ENCODE data around the gene NDUFAF5. TPM values are rescaled to one million over a fixed set of nuclear protein-coding genes. Genes with fewer than 3 reads are reported as not detected.

The NDUFAF5 gene
- total and polyA plus RNA-seq, 2 of the 8 experiments (the other 6 are each of a cell fraction or from before 2014, with no cell fraction given), result 11.8 to 32.3 TPM

- H4K8ac ChIP-seq (ENCODE audit: extremely low read depth, insufficient read depth, low read length), result no peak overlapping the region
- H3K9me3 ChIP-seq (ENCODE audit: insufficient read depth in 2 of 2, low read depth in 1 of 2, low read length in 1 of 2), result no peaks in the 10 kb centered on the region
- no peak overlapping the region for H3K4me3 ChIP-seq (ENCODE audit: extremely low read depth in 1 of 4, insufficient read depth in 2 of 4, low read depth in 3 of 4, low read length in 4 of 4)
- no peaks in the 10 kb centered on the region for H3K79me1 ChIP-seq (ENCODE audit: low read depth, low read length)
- H2AFZ ChIP-seq (ENCODE audit: low read length), result no peak overlapping the region
- H3K18ac ChIP-seq (ENCODE audit: extremely low read depth, low read length), result no peak overlapping the region
- no peak overlapping the region for H3K23ac ChIP-seq (ENCODE audit: insufficient read length)
- H3K36me3 ChIP-seq (ENCODE audit: control insufficient read depth in 2 of 4, insufficient read depth in 4 of 4, low read length in 3 of 4), result peaks cover 20 to 74% (median 61%) of the 10 kb centered on the region in 4 experiments
- no peak overlapping the region for H3K9ac ChIP-seq (replicated peaks in 1 of 4; ENCODE audit: extremely low read depth in 1 of 4, low read depth in 3 of 4, low read length in 3 of 4)
- WGBS, 2 experiments (ENCODE audit: extremely low coverage in 1 of 2, insufficient coverage in 1 of 2, insufficient read length in 1 of 2, insufficient replicate concordance in 2 of 2, low coverage in 1 of 2, low lambda C conversion rate in 2 of 2, missing lambda C conversion rate in 1 of 2), result 61% methylated on average over 3 of the region's 3 CpGs; no CpG with 5 or more reads in 1 of the 2 experiments
- H3K14ac ChIP-seq (ENCODE audit: insufficient read length), result no peak overlapping the region
- no peak overlapping the region for H4K5ac ChIP-seq (ENCODE audit: insufficient read length, low read depth, low read length)
- H3K4me2 ChIP-seq (ENCODE audit: insufficient read depth in 1 of 2, low read depth in 2 of 2, low read length in 2 of 2), result no peak overlapping the region
- no peak overlapping the region for H3K56ac ChIP-seq (replicated peaks; ENCODE audit: insufficient read length, low read depth, low read length)
- POLR2A ChIA-PET (ENCODE audit: partially characterized antibody), result interaction anchor here (0.8 kb wide), 1 partner anchor 20 kb away, joined by 3 read pairs; no protein-coding TSS in a partner anchor
- H2BK20ac ChIP-seq (ENCODE audit: low read length), result no peak overlapping the region
- DNase-seq (ENCODE audit: low read depth in 1 of 2, low spot score in 2 of 2) (no peak), FAIRE-seq (no peak)
- no peak overlapping the region for H2AK5ac ChIP-seq (ENCODE audit: low read depth, low read length)
- no peak overlapping the region for H2BK12ac ChIP-seq (ENCODE audit: low read depth, low read length)
- no peak overlapping the region for H3K27ac ChIP-seq (ENCODE audit: low read depth, low read length)
- no peaks in the 10 kb centered on the region for H3K27me3 ChIP-seq (replicated peaks in 1 of 4; ENCODE audit: control insufficient read depth in 3 of 4, extremely low read depth in 1 of 4, insufficient read depth in 3 of 4, low read length in 3 of 4)
- CTCF ChIA-PET (ENCODE audit: partially characterized antibody), result interaction anchor here (0.6 kb wide), 1 partner anchor 42 kb away, joined by 3 read pairs; no protein-coding TSS in a partner anchor
- no peaks in the 10 kb centered on the region for H4K20me1 ChIP-seq (replicated peaks in 1 of 2; ENCODE audit: control insufficient read depth in 1 of 2, insufficient read depth in 2 of 2, low read length in 2 of 2)
- H3K79me2 ChIP-seq (ENCODE audit: control insufficient read depth in 1 of 2, insufficient read depth in 2 of 2, low read length in 2 of 2), result no peaks in the 10 kb centered on the region
- no peak overlapping the region for H2BK120ac ChIP-seq (replicated peaks; ENCODE audit: low read depth, low read length)
- H2BK15ac ChIP-seq (ENCODE audit: low read length), result no peak overlapping the region
- no peak overlapping the region for H4K91ac ChIP-seq (replicated peaks; ENCODE audit: insufficient read length, low read length)
- H3K4me1 ChIP-seq (replicated peaks in 1 of 4; ENCODE audit: control insufficient read depth in 3 of 4, insufficient read depth in 4 of 4, low read length in 3 of 4), result no peaks in the 10 kb centered on the region
- H3K4ac ChIP-seq (replicated peaks; ENCODE audit: insufficient read length, low read depth, low read length), result no peak overlapping the region
- no peak overlapping the region for H2BK5ac ChIP-seq (ENCODE audit: low read depth, low read length)
- 0 out of 2 replicates have a peak, but pooled peaks cover 2% of the 10 kb centered on the region for H3K23me2 ChIP-seq (ENCODE audit: low read depth, low read length)
- TF ChIP-seq KDM1A (IDR thresholded peaks at IDR 0.05; ENCODE audit: borderline replicate concordance, low read length) (no peak), SP4 (IDR thresholded peaks at IDR 0.05; ENCODE audit: low read length) (no peak), NANOG (IDR thresholded peaks at IDR 0.05; ENCODE audit: insufficient read depth, low read depth, low read length, poor library complexity, severe bottlenecking) (no peak), POLR2AphosphoS5 (IDR thresholded peaks at IDR 0.05; ENCODE audit: low read depth, low read length) (no peak), EZH2 (IDR thresholded peaks at IDR 0.05; ENCODE audit: low read depth, low read length, severe bottlenecking) (no peak), CEBPB (IDR thresholded peaks at IDR 0.05; ENCODE audit: low read depth, low read length) (no peak)
Observed at GRCh38 chr20:13813910-13814309, 29.1 kb downstream of the NDUFAF5 start.
